Skeletal muscle tissue (tissue), 4 donors: ENCODE measurements around the gene POLRMT. TPM values are rescaled to one million over a fixed set of nuclear protein-coding genes. Genes with fewer than 3 reads are reported as not detected.
"Not testable (repeated sequence)": the region's sequence is repeated elsewhere in the genome, so short reads cannot be mapped to it uniquely, and the experiment has no call there.

Experiments
- H3K27ac ChIP-seq: one replicate; pipeline ENCODE4 v1.7.0; 2013; ENCODE audit warnings: mild to moderate bottlenecking, low read depth, low read length, inconsistent platforms
- H3K27me3 ChIP-seq, 3 donors: one replicate each; pipeline ENCODE4 v1.7.0; 2013; ENCODE audit warnings: low read length in 3 of 3; ENCODE audit not compliant: control insufficient read depth in 3 of 3, insufficient read depth in 3 of 3
- H3K36me3 ChIP-seq, 3 donors: one replicate each; pipeline ENCODE4 v1.7.0; 2013; ENCODE audit warnings: low read length in 3 of 3; ENCODE audit not compliant: control insufficient read depth in 3 of 3, insufficient read depth in 3 of 3
- H3K4me1 ChIP-seq, 3 donors: one replicate each; pipeline ENCODE4 v1.7.0; 2013; ENCODE audit warnings: low read length in 3 of 3, mild to moderate bottlenecking in 3 of 3; ENCODE audit not compliant: control insufficient read depth in 3 of 3, insufficient read depth in 3 of 3
- H3K4me3 ChIP-seq, 3 donors: one replicate each; pipeline ENCODE4 v1.7.0; 2013; ENCODE audit warnings: low read length in 3 of 3
- H3K9ac ChIP-seq, 3 donors: one replicate each; pipeline ENCODE4 v1.7.0; 2013; ENCODE audit warnings: low read length in 3 of 3, mild to moderate bottlenecking in 3 of 3, moderate library complexity in 2 of 3, low read depth in 1 of 3
- H3K9me3 ChIP-seq, 3 donors: one replicate each; pipeline ENCODE4 v1.7.0; 2013; ENCODE audit warnings: low read length in 3 of 3; ENCODE audit not compliant: control insufficient read depth in 3 of 3
- total RNA-seq: library from RNA; depleted of rRNA; stranded (reverse); fragments of >200 nt; gene quantifications from one replicate; pipeline ENCODE4 v1.2.3, GENCODE V29; 2014
- donor health status: Osteomylitis.

POLRMT gene
- total RNA-seq, 1 donor from 2014 or later, result 17.7 TPM

GRCh38 chr19:588741-589692 lies 44.3 kb downstream of the POLRMT start:
- H3K9me3 ChIP-seq, result no peaks in the 10 kb centered on the region
- H3K27me3 ChIP-seq, result peaks cover 37 to 49% (median 46%) of the 10 kb centered on the region in 3 donors
- H3K4me1 ChIP-seq, result peaks cover 0 to 3% (median 3%) of the 10 kb centered on the region in 3 donors
- H3K9ac ChIP-seq, result no peak overlapping the region
- no peak overlapping the region for H3K27ac ChIP-seq
- H3K36me3 ChIP-seq, result no peaks in the 10 kb centered on the region
- no peak overlapping the region for H3K4me3 ChIP-seq

- Histone ChIP-seq H3K27me3 (peaks cover 37 to 49% (median 42%) of the 10 kb centered on the region in 3 donors), H3K9ac (no peak overlapping the region), H3K27ac (no peak overlapping the region)
Observed at GRCh38 chr19:588093-588740, 45.1 kb downstream of the POLRMT start.

GRCh38 chr19:585551-586110 lies 47.7 kb downstream of the POLRMT start:
- Histone ChIP-seq H3K9me3 (no peaks in the 10 kb centered on the region), H3K27ac (no peak overlapping the region), H3K9ac (no peak overlapping the region), H3K4me1 (peaks cover 0 to 17% (median 3%) of the 10 kb centered on the region in 3 donors), H3K36me3 (peaks cover 12 to 17% (median 13%) of the 10 kb centered on the region in 3 donors), H3K4me3 (no peak overlapping the region), H3K27me3 (peaks cover 16 to 25% (median 20%) of the 10 kb centered on the region in 3 donors)

More at GRCh38 chr19:588093-588740, 45.1 kb downstream of the POLRMT start:
- Histone ChIP-seq H3K36me3 (peaks cover 0 to 3% (median 2%) of the 10 kb centered on the region in 3 donors), H3K4me1 (peaks cover 0 to 11% (median 3%) of the 10 kb centered on the region in 3 donors), H3K9me3 (no peaks in the 10 kb centered on the region), H3K4me3 (no peak overlapping the region)

DNA sequence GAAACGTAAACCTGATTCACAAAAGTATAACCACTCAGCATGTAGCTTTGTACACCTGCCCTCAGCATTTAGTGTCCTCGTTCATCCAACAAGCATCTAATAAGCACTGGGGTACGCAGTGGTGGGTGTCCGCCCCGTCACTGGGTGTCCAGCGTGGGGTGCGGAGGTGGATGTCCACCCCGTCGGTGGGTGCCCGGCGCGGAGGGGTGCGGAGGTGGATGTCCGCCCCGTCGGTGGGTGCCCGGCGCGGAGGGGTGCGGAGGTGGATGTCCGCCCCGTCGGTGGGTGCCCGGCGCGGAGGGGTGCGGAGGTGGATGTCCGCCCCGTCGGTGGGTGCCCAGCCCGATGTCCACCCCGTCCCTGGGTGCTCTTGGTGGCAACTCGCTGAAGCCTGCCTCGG lies 48.2 kb downstream of the POLRMT start:
- not testable (repeated sequence) for H3K9me3 ChIP-seq, H3K9ac ChIP-seq, H3K4me3 ChIP-seq, H3K27ac ChIP-seq
- Histone ChIP-seq H3K36me3 (peaks cover 16 to 21% (median 18%) of the 10 kb centered on the region in 3 donors), H3K4me1 (peaks cover 0 to 17% (median 3%) of the 10 kb centered on the region in 3 donors), H3K27me3 (peaks cover 15 to 24% (median 20%) of the 10 kb centered on the region in 3 donors)

GRCh38 chr19:584240-585001 lies 48.9 kb downstream of the POLRMT start:
- Histone ChIP-seq H3K4me1 (peaks cover 0 to 18% (median 3%) of the 10 kb centered on the region in 3 donors), H3K27ac (no peak overlapping the region), H3K9ac (peak overlapping the region in 1 of 3 donors; percentile 69), H3K9me3 (no peaks in the 10 kb centered on the region), H3K4me3 (no peak overlapping the region), H3K36me3 (peaks cover 20 to 27% (median 24%) of the 10 kb centered on the region in 3 donors), H3K27me3 (peaks cover 15 to 24% (median 20%) of the 10 kb centered on the region in 3 donors)

DNA sequence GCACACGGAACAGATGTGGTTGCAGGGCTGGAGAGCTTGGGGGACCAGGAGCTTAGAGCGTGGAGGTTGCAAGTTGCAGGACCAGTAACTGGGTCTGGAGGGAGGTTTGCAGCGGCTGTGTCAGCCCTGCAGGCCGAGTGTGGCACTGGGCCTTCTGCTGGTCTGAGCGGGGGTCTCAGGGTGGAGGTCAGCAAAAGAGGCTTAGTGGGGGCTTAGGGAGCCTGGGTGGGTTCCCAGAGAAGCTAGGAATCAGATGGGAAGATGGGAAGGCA lies 49.4 kb downstream of the POLRMT start:
- H3K27ac ChIP-seq, result no peak overlapping the region
- no peaks in the 10 kb centered on the region for H3K9me3 ChIP-seq
- H3K4me1 ChIP-seq, result peaks cover 0 to 22% (median 8%) of the 10 kb centered on the region in 3 donors
- peaks cover 11 to 20% (median 15%) of the 10 kb centered on the region in 3 donors for H3K27me3 ChIP-seq
- no peak overlapping the region for H3K4me3 ChIP-seq
- peak overlapping the region in 1 of 3 donors; percentile 69 for H3K9ac ChIP-seq
- peaks cover 20 to 33% (median 27%) of the 10 kb centered on the region in 3 donors for H3K36me3 ChIP-seq

GRCh38 chr19:583198-583967 lies 50.0 kb downstream of the POLRMT start:
- Histone ChIP-seq H3K27me3 (peaks cover 6 to 15% (median 10%) of the 10 kb centered on the region in 3 donors), H3K36me3 (peaks cover 20 to 33% (median 27%) of the 10 kb centered on the region in 3 donors), H3K27ac (no peak overlapping the region), H3K4me3 (no peak overlapping the region), H3K9ac (peak overlapping the region in 1 of 3 donors; percentile 69), H3K4me1 (peaks cover 0 to 25% (median 10%) of the 10 kb centered on the region in 3 donors), H3K9me3 (no peaks in the 10 kb centered on the region)

DNA sequence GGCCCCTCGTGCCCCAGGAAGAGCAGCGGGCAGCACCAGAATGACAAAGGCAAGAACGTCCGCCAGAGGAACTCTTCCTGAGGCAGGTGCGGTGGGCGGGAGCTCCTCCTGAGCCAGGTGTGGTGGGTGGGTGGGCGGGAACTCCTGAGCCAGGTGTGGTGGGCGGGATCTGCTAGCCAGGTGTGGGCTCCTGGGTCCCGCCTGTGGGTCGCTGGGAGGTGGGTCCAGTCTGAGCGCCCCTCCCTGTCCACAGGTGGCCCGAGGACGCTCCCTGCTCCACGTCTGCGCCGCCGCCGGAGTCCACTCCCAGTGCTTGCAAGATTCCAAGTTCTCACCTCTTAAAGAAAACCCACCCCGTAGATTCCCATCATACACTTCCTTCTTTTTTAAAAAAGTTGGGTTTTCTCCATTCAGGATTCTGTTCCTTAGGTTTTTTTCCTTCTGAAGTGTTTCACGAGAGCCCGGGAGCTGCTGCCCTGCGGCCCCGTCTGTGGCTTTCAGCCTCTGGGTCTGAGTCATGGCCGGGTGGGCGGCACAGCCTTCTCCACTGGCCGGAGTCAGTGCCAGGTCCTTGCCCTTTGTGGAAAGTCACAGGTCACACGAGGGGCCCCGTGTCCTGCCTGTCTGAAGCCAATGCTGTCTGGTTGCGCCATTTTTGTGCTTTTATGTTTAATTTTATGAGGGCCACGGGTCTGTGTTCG lies 50.7 kb downstream of the POLRMT start:
- H3K9me3 ChIP-seq, result no peaks in the 10 kb centered on the region
- no peak overlapping the region for H3K4me3 ChIP-seq
- no peak overlapping the region for H3K9ac ChIP-seq
- peaks cover 0 to 8% (median 4%) of the 10 kb centered on the region in 3 donors for H3K27me3 ChIP-seq
- H3K36me3 ChIP-seq, result peaks cover 20 to 34% (median 27%) of the 10 kb centered on the region in 3 donors
- H3K4me1 ChIP-seq, result peaks cover 0 to 32% (median 12%) of the 10 kb centered on the region in 3 donors
- no peak overlapping the region for H3K27ac ChIP-seq
